ENCODE results near the gene PLPPR5.

- TF ChIP-seq CTCF (conservative IDR thresholded peaks at IDR 0.05 in 1 of 2, IDR thresholded peaks at IDR 0.05 in 1 of 2; ENCODE audit: low read depth in 1 of 2, low read length in 2 of 2), result no peak
- no peak for TF ChIP-seq EZH2 (IDR thresholded peaks at IDR 0.05; ENCODE audit: low read length, missing control alignments)
These were observed 75.2 kb downstream of the PLPPR5 start for GRCh38 chr1:98929437-98929836.
